GM12892 (cell line): ENCODE results near the gene RRBP1.

Experiments
- POLR2A ChIP-seq: IDR thresholded peaks from 2 replicates; pipeline ENCODE4 v1.6.1; 2011; ENCODE audit warnings: low read depth, low read length, control low read depth
- POLR2AphosphoS5 ChIP-seq: IDR thresholded peaks from 2 replicates; pipeline ENCODE4 v1.6.1; 2011; ENCODE audit warnings: low read depth, low read length, control low read depth

DNA sequence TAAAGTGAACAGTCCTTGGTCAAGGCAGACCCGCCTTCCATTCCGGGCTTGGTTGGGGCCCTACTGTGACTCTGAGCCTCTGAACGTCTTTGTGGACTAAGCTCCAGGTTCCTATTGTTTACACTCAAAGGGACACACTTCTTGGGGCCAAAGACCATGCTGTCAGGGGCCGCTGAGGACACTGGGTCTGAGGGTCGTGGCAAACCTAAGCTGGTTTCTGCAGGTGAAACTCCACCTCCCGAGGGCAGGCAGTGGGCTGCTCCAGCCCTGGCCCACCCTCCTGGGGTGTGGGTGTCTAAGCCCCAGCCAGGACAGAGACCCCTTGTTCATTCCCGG lies 69.1 kb downstream of the RRBP1 start:
- no peak for TF ChIP-seq POLR2A
- no peak for TF ChIP-seq POLR2AphosphoS5
